HCT116 (cell line): Measurements from ENCODE around the gene GRK2. TPM values are rescaled to one million over a fixed set of nuclear protein-coding genes. Genes with fewer than 3 reads are reported as not detected.

Experiments used
- ATAC-seq: fragments of 200-7000 bp; cut with Tn5 transposase; 2 replicates; pipeline ENCODE4 v1.9.1; 2020; ENCODE audit warnings: mild to moderate bottlenecking, moderate library complexity
- Bru-seq: library from RNA; stranded (reverse); fragments of 400-500 nt; gene quantifications from one replicate; lab custom pipeline; 2021; lab: Mats Ljungman, UMichigan
- BruChase-seq, 2 experiments: library from RNA; stranded (reverse); fragments of 400-500 nt; gene quantifications; one replicate each; lab custom pipeline; 2021; lab: Mats Ljungman, UMichigan
- BruUV-seq: library from RNA; stranded (reverse); fragments of 400-500 nt; replicated peaks from 2 replicates; lab custom pipeline; 2021; lab: Mats Ljungman, UMichigan
- CTCF ChIA-PET: fragments of 300-600 bp; sonication (Branson Sonifier 250); formaldehyde crosslinking; loops from one replicate; lab custom pipeline; 2021; ENCODE audit warnings: antibody characterized with exemption; lab: Charles Lee
- POLR2A ChIA-PET: fragments of 300-600, 350-600 bp; sonication (Branson Sonifier 250); formaldehyde crosslinking; loops from one replicate; lab custom pipeline; 2021; ENCODE audit warnings: antibody characterized with exemption; lab: Charles Lee
- RAD21 ChIA-PET, 2 experiments: fragments of 300-600 bp; sonication (Branson Sonifier 250); formaldehyde crosslinking; loops; one replicate each; lab custom pipeline; 2023; ENCODE audit warnings: low total read pairs in 2 of 2; ENCODE audit not compliant: uncharacterized antibody in 2 of 2, unreplicated experiment in 2 of 2, low non-redundant PET in 1 of 2; lab: Charles Lee
- DNase-seq: peaks from one replicate; pipeline ENCODE4 v3.0.0-alpha.2; 2010; ENCODE audit warnings: low read depth, low spot score
- H2AFZ ChIP-seq: fragments of 200-600 bp; shearing (Covaris generic), sonication (generic); 2 replicates; pipeline ENCODE4 v1.6.1; 2017; ENCODE audit warnings: low read depth, mixed run types, mixed read lengths, antibody characterized with exemption, low read length; ENCODE audit not compliant: poor library complexity, severe bottlenecking
- H3K27ac ChIP-seq: 2 replicates; pipeline ENCODE4 v1.5.1; 2012; ENCODE audit warnings: low read depth, low read length
- H3K27me3 ChIP-seq: fragments of 200-600 bp; sonication (generic); 2 replicates; pipeline ENCODE4 v1.6.1; 2016; ENCODE audit warnings: mixed run types, low read length, mixed read lengths; ENCODE audit not compliant: insufficient read depth
- H3K36me3 ChIP-seq, 2 experiments: fragments of 200-500 bp in 1 of 2; fragments of 200-600 bp in 1 of 2; sonication (Bioruptor generic) in 1 of 2; sonication (generic) in 1 of 2; 2 replicates each; pipeline versions ENCODE4 v1.5.1 to v1.6.1; 2014 to 2016; ENCODE audit warnings: low read length in 2 of 2, inconsistent platforms in 1 of 2, mixed read lengths in 1 of 2, mixed run types in 1 of 2; ENCODE audit not compliant: insufficient read depth in 2 of 2, control insufficient read depth in 1 of 2
- H3K4me1 ChIP-seq, 2 experiments: fragments of 200-600 bp in 1 of 2; sonication (generic) in 1 of 2; 2 replicates each; pipeline versions ENCODE4 v1.5.1 to v1.6.1; 2012 to 2017; ENCODE audit warnings: low read length in 2 of 2, inconsistent platforms in 1 of 2, mild to moderate bottlenecking in 1 of 2, mixed read lengths in 1 of 2, mixed run types in 1 of 2, moderate library complexity in 1 of 2; ENCODE audit not compliant: insufficient read depth in 2 of 2, control insufficient read depth in 1 of 2
- H3K4me2 ChIP-seq: fragments of 200-600 bp; sonication (generic); 2 replicates; pipeline ENCODE4 v1.6.1; 2017; ENCODE audit warnings: mixed run types, low read length, mixed read lengths
- H3K4me3 ChIP-seq, 2 experiments: fragments of 200-600 bp in 1 of 2; sonication (generic) in 1 of 2; replicated peaks in 1 of 2; 2 replicates each; pipeline ENCODE4 v1.5.1; 2011 to 2016; ENCODE audit warnings: low read length in 2 of 2, control low read depth in 1 of 2, low read depth in 1 of 2, mild to moderate bottlenecking in 1 of 2, mixed read lengths in 1 of 2, mixed run types in 1 of 2
- H3K79me2 ChIP-seq: fragments of 200-600 bp; sonication (generic); 2 replicates; pipeline ENCODE4 v1.6.1; 2017; ENCODE audit warnings: mild to moderate bottlenecking, mixed run types, low read length, moderate library complexity, mixed read lengths; ENCODE audit not compliant: insufficient read depth
- H3K9ac ChIP-seq: fragments of 200-600 bp; sonication (generic); 2 replicates; pipeline ENCODE4 v1.6.1; 2016; ENCODE audit warnings: low read length, mixed read lengths
- H3K9me2 ChIP-seq: fragments of 200-600 bp; sonication (generic), shearing (Covaris generic); 2 replicates; pipeline ENCODE4 v1.6.1; 2017; ENCODE audit warnings: mixed run types, mild to moderate bottlenecking, moderate library complexity; ENCODE audit not compliant: insufficient read depth
- H3K9me3 ChIP-seq, 2 experiments: fragments of 200-500 bp in 1 of 2; fragments of 200-600 bp in 1 of 2; sonication (Bioruptor generic) in 1 of 2; sonication (generic) in 1 of 2; 2 replicates each; pipeline ENCODE4 v1.6.1; 2014 to 2017; ENCODE audit warnings: low read length in 2 of 2, mixed read lengths in 2 of 2, inconsistent platforms in 1 of 2, low read depth in 1 of 2, mild to moderate bottlenecking in 1 of 2, mixed run types in 1 of 2, moderate library complexity in 1 of 2; ENCODE audit not compliant: control insufficient read depth in 1 of 2, insufficient read depth in 1 of 2
- H4K20me1 ChIP-seq: fragments of 200-600 bp; sonication (generic), shearing (Covaris generic); 2 replicates; pipeline ENCODE4 v1.6.1; 2017; ENCODE audit warnings: mixed run types, mild to moderate bottlenecking, moderate library complexity; ENCODE audit not compliant: insufficient read depth
- CEBPB ChIP-seq: IDR thresholded peaks from 2 replicates; pipeline ENCODE4 v1.6.1; 2012; ENCODE audit warnings: low read depth
- EZH2phosphoT487 ChIP-seq: fragments of 200-600 bp; IDR thresholded peaks from 2 replicates; pipeline ENCODE4 v1.6.1; 2018; ENCODE audit warnings: antibody characterized with exemption, borderline replicate concordance
- POLR2AphosphoS5 ChIP-seq: IDR thresholded peaks from 2 replicates; pipeline ENCODE4 v1.6.1; 2011; ENCODE audit warnings: mild to moderate bottlenecking, low read depth, low read length, moderate library complexity
- TCF7L2 ChIP-seq: IDR thresholded peaks from 2 replicates; pipeline ENCODE4 v1.7.0; 2011; ENCODE audit warnings: borderline replicate concordance, inconsistent platforms; ENCODE audit not compliant: insufficient read depth, insufficient read length; ENCODE audit errors: extremely low read depth
- YY1 ChIP-seq: IDR thresholded peaks from 2 replicates; pipeline ENCODE4 v1.6.1; 2011; ENCODE audit warnings: low read length, low read depth, moderate library complexity, mild to moderate bottlenecking; ENCODE audit not compliant: insufficient replicate concordance; ENCODE audit errors: extremely low read depth
- ZFX ChIP-seq: fragments of 450-650 bp; IDR thresholded peaks from 2 replicates; pipeline ENCODE4 v1.6.1; 2017
- intact Hi-C: fragments of 100-400 bp; cut with micrococcal nuclease; formaldehyde crosslinking; loops from 2 replicates; pipeline ENCODE4 v1.10.0; 2022
- long read RNA-seq: library from polyadenylated mRNA; unstranded; transcript quantifications from one replicate; pipeline ENCODE4 v2.0.0, GENCODE V29; 2021; ENCODE audit not compliant: unreplicated experiment
- polyA plus RNA-seq: library from polyadenylated mRNA; unstranded; fragments of >200 nt; gene quantifications from 2 replicates; pipeline ENCODE4 v1.2.1, GENCODE V29; 2012; ENCODE audit warnings: missing spikeins
- total RNA-seq: library from RNA; stranded (reverse); gene quantifications from one replicate; pipeline ENCODE4 v1.2.1, GENCODE V29; 2021; ENCODE audit not compliant: unreplicated experiment
- TF ChIP-seq, protein P1 (sequence below): IDR thresholded peaks from 2 replicates; pipeline ENCODE4 v1.6.1; 2012

The GRK2 gene
- total RNA-seq (83.0 TPM), Bru-seq, nascent RNA (percentile 63 among the genes with signal in this experiment), BruChase-seq, experiment 1, labeled RNA remaining after a 6-hour chase (percentile 89 among the genes with signal in this experiment), BruChase-seq, experiment 2, labeled RNA remaining after a 2-hour chase (percentile 78 among the genes with signal in this experiment)
- polyA plus RNA-seq = 94.4 and 117 TPM in 2 replicates
- long read RNA-seq, transcript GRK2-201 (21 exons, 3,466 nt) = major isoform, 106 of 174 reads
- long read RNA-seq, partial matches to known transcripts = 12 of 174 reads
- long read RNA-seq, other reads (novel, unspliced or antisense) = 56 of 174 reads

DNA sequence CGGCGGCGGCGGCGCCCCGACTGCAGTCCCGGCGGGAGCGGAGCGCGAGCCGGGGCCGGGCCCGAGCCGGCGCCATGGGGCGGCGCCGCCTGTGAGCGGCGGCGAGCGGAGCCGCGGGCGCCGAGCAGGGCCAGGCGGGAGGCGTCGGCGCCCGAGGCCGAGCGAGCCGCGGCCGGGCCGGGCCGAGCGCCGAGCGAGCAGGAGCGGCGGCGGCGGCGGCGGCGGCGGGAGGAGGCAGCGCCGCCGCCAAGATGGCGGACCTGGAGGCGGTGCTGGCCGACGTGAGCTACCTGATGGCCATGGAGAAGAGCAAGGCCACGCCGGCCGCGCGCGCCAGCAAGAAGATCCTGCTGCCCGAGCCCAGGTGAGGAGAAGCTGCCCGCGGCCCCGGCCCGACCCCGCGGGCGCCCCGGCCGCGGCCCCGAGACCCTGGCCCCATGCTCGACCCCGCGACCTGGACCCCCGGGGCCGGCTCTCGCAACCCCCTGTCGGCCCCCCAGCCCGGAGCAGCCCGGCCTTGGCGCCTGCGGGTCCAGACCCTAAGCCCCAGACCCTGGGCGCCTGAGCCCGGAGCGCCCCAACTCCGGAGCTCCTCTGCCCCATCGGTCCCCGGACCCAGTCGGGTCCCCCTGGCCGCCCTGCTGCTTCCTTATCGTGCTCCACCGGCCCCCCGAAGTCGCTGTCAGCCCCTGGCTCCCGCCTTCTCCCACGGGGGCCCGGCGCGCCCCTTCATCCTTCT, at the start of gene GRK2:
Gene GRK2, plus strand, starts transcription at position 25 of the 739 bp plus-strand sequence. Its CDS starts 227 bp downstream, at position 252.
- peaks cover 12 to 36% of the 10 kb centered on the region in 2 experiments; a peak in 3 of 4 replicates for H3K4me1 ChIP-seq
- peak within 1 kb of the TSS; percentile 96 for H3K4me2 ChIP-seq
- intact Hi-C loops = loop anchor here (1.0 kb wide), 1 partner anchor 51 kb away; no protein-coding TSS in a partner anchor
- ChIA-PET POLR2A (no interaction called here), CTCF (interaction anchor here (0.6 to 1.3 kb wide), 3 partner anchors 11 to 115 kb away, joined by 4 to 10 read pairs (median 5); no protein-coding TSS in a partner anchor), RAD21 (no interaction called here)
- peaks cover 51% of the 10 kb centered on the region for H3K79me2 ChIP-seq
- H3K9ac ChIP-seq = peak within 1 kb of the TSS; percentile 84
- H3K27ac ChIP-seq = peak within 1 kb of the TSS; percentile 84
- H4K20me1 ChIP-seq = no peaks in the 10 kb centered on the region
- H3K9me2 ChIP-seq = no peaks in the 10 kb centered on the region
- ATAC-seq (peak; percentile 56), DNase-seq (no peak)
- no peaks in the 10 kb centered on the region for H3K27me3 ChIP-seq
- peaks cover 2 to 15% of the 10 kb centered on the region in 2 experiments; a peak in 1 of 4 replicates for H3K36me3 ChIP-seq
- no peak for TF ChIP-seq CEBPB
- TF ChIP-seq ZFX = peak; percentile 46; the same call in 1 of the 2 replicates
- TF ChIP-seq, protein P1, sequence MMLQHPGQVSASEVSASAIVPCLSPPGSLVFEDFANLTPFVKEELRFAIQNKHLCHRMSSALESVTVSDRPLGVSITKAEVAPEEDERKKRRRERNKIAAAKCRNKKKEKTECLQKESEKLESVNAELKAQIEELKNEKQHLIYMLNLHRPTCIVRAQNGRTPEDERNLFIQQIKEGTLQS = no peak
- TF ChIP-seq EZH2phosphoT487 = no peak
- TF ChIP-seq TCF7L2 = no peak
- no peak for TF ChIP-seq POLR2AphosphoS5
- peak; percentile 63 for TF ChIP-seq YY1
- no TSS peak for BruUV-seq
- peak within 1 kb of the TSS; percentile 71 to 98 for H3K4me3 ChIP-seq
- H3K9me3 ChIP-seq = no peaks in the 10 kb centered on the region
- H2AFZ ChIP-seq = no peak within 1 kb of the TSS
